GM21619 (cell line): ENCODE measurements around the gene ALOX15B.

Source experiments
- ATAC-seq: cut with Tn5 transposase; IDR thresholded peaks from one replicate; pipeline ENCODE4 v1.9.1; 2021; ENCODE audit not compliant: unreplicated experiment

Gene ALOX15B

GRCh38 chr17:8039611-8040168 lies 831 bp downstream of the ALOX15B start:
- ATAC-seq, result no peak

DNA sequence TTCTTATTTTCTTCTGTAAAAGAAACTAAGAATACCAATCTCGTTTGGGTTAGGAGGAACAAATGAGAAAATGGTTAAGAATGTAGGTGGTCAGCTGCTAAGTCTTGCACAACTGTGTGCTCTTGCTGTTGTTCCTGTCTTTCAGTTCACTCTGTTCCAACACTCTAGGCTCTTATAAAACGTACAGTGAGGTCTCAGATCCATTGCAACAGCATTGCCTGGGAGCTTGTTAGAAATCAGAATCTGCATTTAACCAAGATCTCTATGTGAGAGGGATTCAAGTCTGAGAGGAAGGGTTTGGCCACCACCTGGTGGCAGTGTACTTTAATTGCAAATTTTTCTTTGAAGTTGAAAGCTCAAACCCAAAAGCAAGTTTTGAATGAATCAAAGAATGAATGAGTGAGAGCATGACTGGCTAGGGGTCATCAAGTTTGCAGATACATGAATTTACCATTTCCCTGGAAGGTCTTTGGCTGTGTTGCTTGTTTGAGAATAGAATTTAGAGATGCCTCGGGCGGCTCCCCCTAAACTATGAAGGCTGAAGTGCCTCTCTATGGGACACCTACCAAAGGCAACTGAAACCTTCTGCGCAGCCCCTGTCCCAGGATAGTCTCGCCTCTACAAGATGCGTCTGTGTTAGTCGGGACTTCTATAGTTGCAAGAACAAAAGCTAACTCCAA lies 2.5 kb downstream of the ALOX15B start:
- no peak for ATAC-seq

DNA sequence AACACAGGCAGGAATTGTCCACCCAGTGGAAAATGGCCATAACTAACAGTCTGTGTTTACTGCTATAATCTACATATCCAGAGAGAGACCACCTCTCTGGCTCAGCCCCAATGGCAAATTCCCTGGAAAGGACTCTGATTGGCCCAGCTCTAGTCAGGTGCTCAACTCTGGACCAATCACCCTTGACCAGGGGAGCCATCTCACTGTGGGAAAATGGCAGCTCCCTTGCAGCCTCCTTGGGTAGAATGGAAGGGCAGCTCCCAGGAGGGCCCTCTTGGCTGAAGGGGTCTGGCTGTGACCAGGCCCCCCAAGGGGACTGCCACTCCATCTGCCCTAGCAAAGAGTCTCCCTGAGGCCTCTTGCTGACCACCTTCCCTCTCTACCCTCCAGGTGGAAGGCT lies 3.1 kb downstream of the ALOX15B start:
- ATAC-seq, result no peak

GRCh38 chr17:8044819-8045810 lies 6.3 kb downstream of the ALOX15B start:
- ATAC-seq, result no peak

GRCh38 chr17:8046306-8046928 lies 7.6 kb downstream of the ALOX15B start:
- ATAC-seq, result no peak

- ATAC-seq, result no peak
These were observed 8.3 kb downstream of the ALOX15B start for GRCh38 chr17:8046929-8047768.

GRCh38 chr17:8047769-8048110 lies 8.9 kb downstream of the ALOX15B start:
- no peak for ATAC-seq

- no peak for ATAC-seq
These were observed 9.4 kb downstream of the ALOX15B start for GRCh38 chr17:8048236-8048635.

- ATAC-seq, result no peak
These were observed 9.9 kb downstream of the ALOX15B start for GRCh38 chr17:8048736-8049135.

DNA sequence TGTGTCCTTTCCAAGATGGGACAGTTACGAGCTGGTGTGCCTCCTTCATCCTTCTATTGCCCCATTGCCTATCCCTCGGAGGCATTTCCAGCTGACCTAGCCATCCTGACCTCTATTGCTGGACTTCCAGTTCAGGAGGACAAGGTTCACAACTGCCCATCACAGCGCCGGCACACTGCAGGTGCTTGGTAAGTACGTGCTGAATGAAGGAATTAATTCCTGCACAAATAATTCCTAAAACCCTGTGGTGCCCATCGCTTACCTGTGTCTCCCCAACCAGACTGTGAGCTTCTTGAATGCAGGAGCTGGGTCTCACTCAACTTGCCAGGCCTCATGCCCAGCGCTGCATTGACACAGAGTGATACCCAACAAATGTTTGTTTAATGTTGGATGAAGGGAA lies 13.0 kb downstream of the ALOX15B start:
- no peak for ATAC-seq

GRCh38 chr17:8052256-8053252 lies 13.7 kb downstream of the ALOX15B start:
- no peak for ATAC-seq

DNA sequence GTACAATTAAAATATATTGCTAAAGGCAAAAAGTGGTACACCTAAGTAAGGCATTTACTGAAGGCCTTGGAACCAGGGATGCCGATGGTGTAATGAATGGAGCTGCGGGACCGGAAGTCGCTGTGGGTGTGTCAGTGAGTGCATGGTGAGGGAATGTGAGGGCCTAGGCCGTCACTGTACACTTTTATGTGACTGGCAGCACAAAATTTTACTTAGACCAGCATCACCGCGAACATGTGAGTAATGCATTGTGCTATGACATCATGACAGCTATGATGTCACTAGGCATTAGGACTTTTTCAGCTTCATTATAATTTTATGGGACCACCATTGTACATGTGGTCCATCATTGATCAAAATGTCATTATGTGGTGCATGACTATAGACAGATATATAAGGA lies 14.7 kb downstream of the ALOX15B start:
- no peak for ATAC-seq

- no peak for ATAC-seq
These were observed 17.0 kb downstream of the ALOX15B start for GRCh38 chr17:8055851-8056231.

DNA sequence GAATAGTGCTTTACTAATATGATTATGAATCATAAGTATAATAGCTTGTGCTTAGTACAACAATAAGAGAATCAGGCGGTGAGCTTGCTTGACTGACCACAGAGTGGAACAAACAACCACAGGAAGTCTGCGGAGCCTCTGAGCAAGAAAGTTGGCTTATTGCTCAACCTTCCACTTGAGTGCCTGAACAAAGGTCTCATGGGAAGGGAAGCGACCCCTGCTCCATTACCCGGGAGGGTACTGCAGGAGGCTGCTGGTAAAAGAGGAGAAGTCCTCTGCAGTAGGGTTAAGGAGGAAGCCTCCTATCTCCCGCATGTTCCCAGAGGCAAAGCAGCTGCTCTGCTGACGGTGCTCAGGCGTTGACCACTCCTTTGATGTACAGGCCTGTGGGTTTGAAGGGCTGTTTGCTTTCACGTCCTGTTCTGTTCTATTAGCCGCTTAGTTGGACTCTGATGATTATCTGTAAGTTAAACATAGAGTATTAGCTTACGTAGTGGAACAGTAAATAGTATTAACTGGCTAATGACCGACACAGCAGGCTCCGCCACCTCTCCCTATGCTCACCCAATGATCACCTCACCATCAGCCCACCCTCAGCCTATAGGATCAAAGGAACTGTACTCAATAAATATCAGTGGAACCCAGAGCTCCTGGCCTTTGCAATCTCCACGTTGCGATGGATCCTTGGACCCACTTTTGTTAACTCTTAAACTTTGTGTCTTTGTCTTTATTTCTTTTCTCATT lies 17.5 kb downstream of the ALOX15B start:
- peak; percentile 58 for ATAC-seq

DNA sequence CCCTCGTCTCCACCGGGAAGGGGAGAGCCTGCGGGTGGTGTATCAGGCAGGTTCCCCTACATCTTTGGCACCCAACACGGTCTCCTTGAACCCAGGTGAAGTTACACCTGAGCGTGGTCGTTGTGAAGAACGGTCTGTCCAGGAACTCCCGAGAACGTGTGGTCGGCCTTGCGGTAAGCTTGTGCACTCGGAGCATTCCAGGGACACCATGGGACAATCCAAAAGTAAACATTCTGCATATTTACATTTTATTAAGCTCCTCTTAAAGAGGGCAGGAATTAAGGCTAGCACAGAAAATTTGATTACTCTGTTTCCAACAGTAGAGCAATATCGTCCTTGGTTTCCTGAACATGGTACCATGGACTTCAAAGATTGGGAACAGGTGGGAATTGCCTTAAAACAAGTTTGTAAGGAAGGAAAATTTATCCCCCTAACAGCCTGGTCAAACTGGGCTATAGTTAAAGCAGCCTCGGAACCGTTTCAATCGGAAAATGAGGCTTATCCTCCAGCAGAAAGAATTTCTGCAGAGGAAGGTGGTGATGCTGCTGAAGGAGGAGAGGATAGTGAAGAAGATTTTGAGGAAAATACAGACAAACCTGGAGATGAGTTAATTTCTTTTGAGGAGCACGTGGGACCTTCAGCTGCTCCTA lies 18.2 kb downstream of the ALOX15B start:
- no peak for ATAC-seq

GRCh38 chr17:8057691-8058114 lies 18.8 kb downstream of the ALOX15B start:
- ATAC-seq, result no peak

DNA sequence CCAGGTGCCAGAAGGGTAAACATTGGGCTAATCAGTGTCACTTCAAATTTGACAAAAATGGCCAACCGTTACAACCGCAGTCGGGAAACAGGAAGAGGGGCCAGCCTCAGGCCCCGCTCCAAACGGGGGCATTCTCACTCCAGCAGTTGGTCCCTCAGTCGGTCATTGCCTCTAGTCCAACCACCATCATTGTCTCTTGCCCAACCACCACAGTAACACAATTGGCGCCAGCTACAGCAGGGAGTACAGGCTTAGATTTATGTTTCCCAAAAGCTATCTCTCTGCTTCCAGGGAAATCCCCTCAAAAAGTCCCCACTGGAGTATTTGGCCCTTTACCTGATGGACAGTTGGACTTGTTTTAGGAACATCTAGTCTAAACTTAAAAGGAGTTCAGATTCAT lies 20.3 kb downstream of the ALOX15B start:
- ATAC-seq, result no peak

DNA sequence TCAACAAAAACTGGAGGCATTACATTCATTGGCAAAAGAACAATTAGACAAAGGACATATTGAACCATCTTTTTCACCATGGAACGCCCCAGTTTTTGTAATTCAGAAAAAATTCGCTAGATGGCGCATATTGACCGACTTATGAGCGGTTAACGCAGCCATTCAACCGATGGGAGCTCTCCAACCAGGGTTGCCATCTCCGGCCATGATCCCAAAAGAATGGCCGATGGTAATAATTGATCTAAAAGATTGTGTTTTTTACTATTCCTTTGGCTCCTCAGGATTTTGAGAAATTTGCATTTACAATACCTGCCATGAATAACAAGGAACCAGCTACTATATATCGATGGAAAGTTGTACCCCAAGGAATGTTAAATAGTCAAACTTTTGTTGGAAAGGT lies 21.4 kb downstream of the ALOX15B start:
- no peak for ATAC-seq
